A673 (cell line): Measurements from ENCODE around the gene ERI2.

Source experiments
- CTCF ChIP-seq: fragments of 300-800, 200-600 bp; sonication (generic); conservative IDR thresholded peaks from 2 replicates; pipeline ENCODE4 v1.5.1; 2017; ENCODE audit warnings: low read depth, mild to moderate bottlenecking, antibody characterized with exemption, low read length, moderate library complexity, mixed read lengths
- EZH2 ChIP-seq: fragments of 200-600 bp; sonication (generic); IDR thresholded peaks from 2 replicates; pipeline ENCODE4 v1.6.1; 2017; ENCODE audit warnings: borderline replicate concordance, low read depth, mild to moderate bottlenecking, mixed read lengths, antibody characterized with exemption, low read length; ENCODE audit not compliant: poor library complexity, severe bottlenecking

- TF ChIP-seq CTCF = no peak
- TF ChIP-seq EZH2 = no peak
These were observed 1.6 kb upstream of the ERI2 start for GRCh38 chr16:20807862-20808261.
